Measurements from ENCODE around the gene UXS1.

GRCh38 chr2:106176446-106177099 lies 17.5 kb downstream of the UXS1 start:
- TF ChIP-seq REST (IDR thresholded peaks at IDR 0.05; ENCODE audit: low read depth) (no peak), RAD21 (IDR thresholded peaks at IDR 0.05; ENCODE audit: low read depth) (no peak), TCF12 (IDR thresholded peaks at IDR 0.05; ENCODE audit: low read depth) (no peak), EP300 (IDR thresholded peaks at IDR 0.05; ENCODE audit: borderline replicate concordance) (no peak), MAX (IDR thresholded peaks at IDR 0.05) (no peak), TEAD4 (IDR thresholded peaks at IDR 0.05) (no peak), NFIC (IDR thresholded peaks at IDR 0.05) (no peak), USF1 (IDR thresholded peaks at IDR 0.05) (no peak), CEBPB (IDR thresholded peaks at IDR 0.05) (no peak), YY1 (IDR thresholded peaks at IDR 0.05; ENCODE audit: low read depth) (no peak)
